NCI-H2029 (cell line): ENCODE measurements around the gene LAMA2.

Source experiments
- DNase-seq: peaks from one replicate; lab custom pipeline; 2025; lab: John Stamatoyannopoulos, UW

The LAMA2 gene

GRCh38 chr6:129370268-129370916 is 487.5 kb downstream of the LAMA2 start:
- DNase-seq, result no peak

GRCh38 chr6:129381885-129382284 is 498.9 kb downstream of the LAMA2 start:
- no peak for DNase-seq

- DNase-seq, result no peak
Measured at GRCh38 chr6:129382916-129383315, 500.0 kb downstream of the LAMA2 start.

- DNase-seq, result no peak
Measured at GRCh38 chr6:129385117-129385516, 502.2 kb downstream of the LAMA2 start.

- no peak for DNase-seq
Measured at GRCh38 chr6:129390900-129391299, 508.0 kb downstream of the LAMA2 start.

- DNase-seq, result no peak
Measured at GRCh38 chr6:129393654-129394053, 510.7 kb downstream of the LAMA2 start.

- DNase-seq, result no peak
Measured at GRCh38 chr6:129398764-129399163, 515.8 kb downstream of the LAMA2 start.

GRCh38 chr6:129402244-129402643 is 519.3 kb downstream of the LAMA2 start:
- DNase-seq, result no peak

- DNase-seq, result no peak
Measured at GRCh38 chr6:129411092-129411491, 528.2 kb downstream of the LAMA2 start.

- no peak for DNase-seq
Measured at GRCh38 chr6:129416337-129416990, 533.5 kb downstream of the LAMA2 start.

GRCh38 chr6:129417416-129418086 is 534.6 kb downstream of the LAMA2 start:
- no peak for DNase-seq

- DNase-seq, result no peak
Measured at GRCh38 chr6:129419324-129419723, 536.4 kb downstream of the LAMA2 start.

- DNase-seq, result no peak
Measured at GRCh38 chr6:129426343-129426742, 543.4 kb downstream of the LAMA2 start.

- DNase-seq, result no peak
Measured at GRCh38 chr6:129429956-129430355, 547.0 kb downstream of the LAMA2 start.

- DNase-seq, result no peak
Measured at GRCh38 chr6:129432738-129433137, 549.8 kb downstream of the LAMA2 start.

GRCh38 chr6:129434091-129434490 is 551.2 kb downstream of the LAMA2 start:
- DNase-seq, result no peak

- no peak for DNase-seq
Measured at GRCh38 chr6:129440691-129441090, 557.8 kb downstream of the LAMA2 start.

- DNase-seq, result no peak
Measured at GRCh38 chr6:129444683-129445082, 561.7 kb downstream of the LAMA2 start.

- no peak for DNase-seq
Measured at GRCh38 chr6:129446272-129447197, 563.6 kb downstream of the LAMA2 start.

- no peak for DNase-seq
Measured at GRCh38 chr6:129447198-129447565, 564.2 kb downstream of the LAMA2 start.

GRCh38 chr6:129448965-129449364 is 566.0 kb downstream of the LAMA2 start:
- no peak for DNase-seq

GRCh38 chr6:129451187-129451586 is 568.2 kb downstream of the LAMA2 start:
- DNase-seq, result no peak
